ENCODE data around the gene GSTM1. TPM values are rescaled to one million over a fixed set of nuclear protein-coding genes. Genes with fewer than 3 reads are reported as not detected.
"Not testable (repeated sequence)": the region's sequence is repeated elsewhere in the genome, so short reads cannot be mapped to it uniquely, and the experiment has no call there.

GSTM1 gene
- total RNA-seq, 1 donor from 2014 or later, result 39.0 TPM

GRCh38 chr1:109659997-109660690 is 27.5 kb upstream of the GSTM1 start:
- Mint-ChIP-seq H3K27ac (peak overlapping the region; percentile 41), H3K4me1 (ENCODE audit: low read depth) (peaks cover 5% of the 10 kb centered on the region), H3K9me3 (ENCODE audit: low read depth) (no peaks in the 10 kb centered on the region), H3K27me3 (no peaks in the 10 kb centered on the region), H3K4me3 (ENCODE audit: low read depth) (no peak overlapping the region), H3K36me3 (ENCODE audit: insufficient read depth) (peaks cover 10% of the 10 kb centered on the region)
- TF ChIP-seq, protein P1, sequence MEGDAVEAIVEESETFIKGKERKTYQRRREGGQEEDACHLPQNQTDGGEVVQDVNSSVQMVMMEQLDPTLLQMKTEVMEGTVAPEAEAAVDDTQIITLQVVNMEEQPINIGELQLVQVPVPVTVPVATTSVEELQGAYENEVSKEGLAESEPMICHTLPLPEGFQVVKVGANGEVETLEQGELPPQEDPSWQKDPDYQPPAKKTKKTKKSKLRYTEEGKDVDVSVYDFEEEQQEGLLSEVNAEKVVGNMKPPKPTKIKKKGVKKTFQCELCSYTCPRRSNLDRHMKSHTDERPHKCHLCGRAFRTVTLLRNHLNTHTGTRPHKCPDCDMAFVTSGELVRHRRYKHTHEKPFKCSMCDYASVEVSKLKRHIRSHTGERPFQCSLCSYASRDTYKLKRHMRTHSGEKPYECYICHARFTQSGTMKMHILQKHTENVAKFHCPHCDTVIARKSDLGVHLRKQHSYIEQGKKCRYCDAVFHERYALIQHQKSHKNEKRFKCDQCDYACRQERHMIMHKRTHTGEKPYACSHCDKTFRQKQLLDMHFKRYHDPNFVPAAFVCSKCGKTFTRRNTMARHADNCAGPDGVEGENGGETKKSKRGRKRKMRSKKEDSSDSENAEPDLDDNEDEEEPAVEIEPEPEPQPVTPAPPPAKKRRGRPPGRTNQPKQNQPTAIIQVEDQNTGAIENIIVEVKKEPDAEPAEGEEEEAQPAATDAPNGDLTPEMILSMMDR (IDR thresholded peaks at IDR 0.05; ENCODE audit: unreplicated experiment), result no peak
- no peak for DNase-seq (ENCODE audit: low spot score, unreplicated experiment)

DNA sequence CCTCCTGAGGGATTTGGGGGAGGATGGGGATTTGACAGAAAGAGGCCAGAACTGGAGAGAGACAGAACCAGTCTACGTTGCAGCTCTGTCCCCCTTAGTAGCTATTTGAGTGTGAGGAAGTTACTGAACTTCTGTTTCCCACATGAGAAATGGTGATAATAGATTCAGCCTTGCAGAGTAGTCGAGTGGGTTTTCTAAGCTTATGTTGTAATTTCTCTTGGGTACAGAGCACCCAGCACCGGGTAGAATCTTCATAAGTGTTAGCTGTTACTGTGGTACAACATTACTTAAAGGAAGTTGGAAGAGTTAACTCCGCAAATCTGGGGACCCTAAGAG is 27.0 kb upstream of the GSTM1 start:
- not testable (repeated sequence) for H3K9me3 Mint-ChIP-seq (ENCODE audit: low read depth); H3K4me3 Mint-ChIP-seq (ENCODE audit: low read depth); H3K4me1 Mint-ChIP-seq (ENCODE audit: low read depth); DNase-seq (ENCODE audit: low spot score, unreplicated experiment); H3K27ac Mint-ChIP-seq; H3K27me3 Mint-ChIP-seq
- peaks cover 12% of the 10 kb centered on the region for H3K36me3 Mint-ChIP-seq (ENCODE audit: insufficient read depth)

- no peaks in the 10 kb centered on the region for H3K9me3 Mint-ChIP-seq (ENCODE audit: low read depth)
- DNase-seq (ENCODE audit: low spot score, unreplicated experiment), result no peak
- H3K27ac Mint-ChIP-seq, result no peak overlapping the region
- H3K4me1 Mint-ChIP-seq (ENCODE audit: low read depth), result peaks cover 3% of the 10 kb centered on the region
- no peaks in the 10 kb centered on the region for H3K27me3 Mint-ChIP-seq
- H3K4me3 Mint-ChIP-seq (ENCODE audit: low read depth), result no peak overlapping the region
- H3K36me3 Mint-ChIP-seq (ENCODE audit: insufficient read depth), result peaks cover 12% of the 10 kb centered on the region
- TF ChIP-seq, protein P1 (IDR thresholded peaks at IDR 0.05; ENCODE audit: unreplicated experiment), result no peak
Observed at GRCh38 chr1:109661391-109661790, 26.2 kb upstream of the GSTM1 start.

DNA sequence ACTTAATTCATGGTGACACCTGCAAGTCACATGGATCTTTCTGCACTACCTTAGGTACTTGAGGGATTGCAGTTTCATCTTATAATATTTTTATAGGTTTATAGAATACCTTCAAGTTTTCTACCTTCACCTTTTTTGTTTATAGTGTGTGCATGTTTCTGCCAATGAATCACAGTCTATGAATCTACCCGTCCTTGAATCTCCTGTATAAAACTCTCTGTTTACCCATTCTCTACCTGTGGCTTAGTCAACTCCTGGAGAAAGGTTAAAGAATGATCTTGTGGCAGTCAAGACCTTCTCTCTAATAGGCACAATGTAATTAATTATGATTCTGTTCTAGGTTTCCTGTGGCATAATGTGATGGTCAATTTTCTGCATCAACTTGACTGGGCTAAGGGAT is 22.9 kb upstream of the GSTM1 start:
- Mint-ChIP-seq H3K4me1 (ENCODE audit: low read depth) (peaks cover 7% of the 10 kb centered on the region), H3K27me3 (no peaks in the 10 kb centered on the region), H3K36me3 (ENCODE audit: insufficient read depth) (peaks cover 11% of the 10 kb centered on the region), H3K27ac (no peak overlapping the region), H3K4me3 (ENCODE audit: low read depth) (no peak overlapping the region), H3K9me3 (ENCODE audit: low read depth) (no peaks in the 10 kb centered on the region)
- TF ChIP-seq, protein P1 (IDR thresholded peaks at IDR 0.05; ENCODE audit: unreplicated experiment), result no peak
- no peak for DNase-seq (ENCODE audit: low spot score, unreplicated experiment)

DNA sequence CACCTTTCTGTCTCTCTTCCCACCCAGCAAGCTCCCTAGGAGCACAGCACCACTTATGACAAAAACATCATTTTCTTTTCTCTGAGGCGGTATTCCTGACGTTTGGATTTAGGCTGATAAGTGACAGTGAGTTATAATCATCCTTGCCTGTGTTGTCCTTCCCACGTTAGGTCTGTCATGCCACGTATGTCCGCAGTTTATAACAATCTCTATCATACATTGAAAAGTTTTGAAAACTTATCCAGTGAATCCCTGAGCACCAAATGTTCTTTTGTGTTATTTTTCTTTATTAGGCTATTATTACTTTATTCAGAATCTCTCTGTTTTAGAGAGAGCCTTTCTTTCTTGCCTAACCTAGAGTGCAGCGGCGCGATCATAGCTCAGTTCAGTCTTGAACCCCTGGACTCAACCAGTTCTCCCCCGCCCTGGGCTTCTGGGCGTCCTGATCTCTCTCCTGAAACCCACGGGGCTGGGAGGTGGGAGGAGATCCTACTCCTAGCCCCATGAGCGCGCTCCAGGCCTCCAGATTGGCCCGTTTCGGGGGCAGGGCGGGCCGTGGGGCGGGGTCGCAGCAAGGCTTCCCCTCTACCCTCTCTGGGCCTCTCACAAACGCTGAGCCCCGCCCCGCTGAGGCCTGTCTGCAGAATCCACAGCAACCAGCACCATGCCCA is 20.0 kb upstream of the GSTM1 start, which contains the start of gene GSTM2:
TSS of gene GSTM2 (plus strand) at position 606 of the 671 bp plus-strand sequence. CDS start at position 665, 59 bp downstream.
- peak; percentile 80 for DNase-seq (ENCODE audit: low spot score, unreplicated experiment)
- H3K27ac Mint-ChIP-seq, result peak within 1 kb of the TSS; percentile 80
- TF ChIP-seq, protein P1 (IDR thresholded peaks at IDR 0.05; ENCODE audit: unreplicated experiment), result no peak
- H3K4me3 Mint-ChIP-seq (ENCODE audit: low read depth), result peak within 1 kb of the TSS; percentile 79
- peaks cover 12% of the 10 kb centered on the region for H3K36me3 Mint-ChIP-seq (ENCODE audit: insufficient read depth)
- no peaks in the 10 kb centered on the region for H3K27me3 Mint-ChIP-seq
- H3K9me3 Mint-ChIP-seq (ENCODE audit: low read depth), result no peaks in the 10 kb centered on the region
- H3K4me1 Mint-ChIP-seq (ENCODE audit: low read depth), result peaks cover 7% of the 10 kb centered on the region

All from progenitor cell of endocrine pancreas (in vitro differentiated cells).